Retina (tissue), 1 donor: ENCODE data around the gene PPP3R1.

ENCODE experiments used
- DNase-seq: peaks from one replicate; pipeline ENCODE4 v3.0.0-alpha.2; 2016

Gene PPP3R1

DNA sequence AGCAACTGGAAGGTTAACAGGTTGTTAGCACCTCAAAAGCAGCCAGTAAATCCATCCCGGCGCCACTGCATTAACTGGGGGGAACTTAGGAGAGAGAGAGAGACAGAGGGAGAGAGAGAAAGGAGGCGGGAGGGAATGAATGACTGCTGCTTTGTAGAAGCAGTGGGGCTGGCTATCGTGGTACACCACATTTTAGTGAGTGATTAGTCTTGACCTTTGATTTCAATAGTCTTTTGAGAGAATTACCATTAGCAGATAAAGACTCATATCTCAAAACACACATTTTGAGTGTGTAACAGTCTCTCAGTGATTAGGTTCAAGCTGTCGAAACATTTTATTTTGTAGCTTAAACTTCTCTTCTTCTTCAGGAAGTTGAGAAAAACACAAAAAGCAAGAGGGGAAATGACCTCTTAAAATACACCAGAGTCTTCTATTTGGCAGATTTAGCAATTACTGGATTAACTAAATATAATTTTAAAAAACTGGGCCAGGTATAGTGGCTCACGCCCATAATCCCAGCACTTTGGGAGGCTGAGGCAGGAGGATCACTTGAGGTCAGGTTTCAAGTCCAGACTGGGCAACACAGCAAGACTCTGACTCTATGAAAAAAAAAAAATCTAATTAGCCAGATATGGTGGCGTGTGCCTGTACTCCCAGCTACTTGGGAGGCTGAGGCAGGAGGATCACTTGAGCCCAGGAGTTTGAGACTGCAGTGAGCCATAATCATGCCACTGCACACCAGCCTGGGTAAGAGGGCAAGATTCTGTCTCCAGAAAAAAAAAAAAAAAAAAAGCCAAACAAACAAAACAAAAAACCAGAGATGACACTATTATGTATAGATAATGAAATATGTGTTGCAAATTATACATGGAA, 116.6 kb downstream of the PPP3R1 start:
- no peak for DNase-seq

DNA sequence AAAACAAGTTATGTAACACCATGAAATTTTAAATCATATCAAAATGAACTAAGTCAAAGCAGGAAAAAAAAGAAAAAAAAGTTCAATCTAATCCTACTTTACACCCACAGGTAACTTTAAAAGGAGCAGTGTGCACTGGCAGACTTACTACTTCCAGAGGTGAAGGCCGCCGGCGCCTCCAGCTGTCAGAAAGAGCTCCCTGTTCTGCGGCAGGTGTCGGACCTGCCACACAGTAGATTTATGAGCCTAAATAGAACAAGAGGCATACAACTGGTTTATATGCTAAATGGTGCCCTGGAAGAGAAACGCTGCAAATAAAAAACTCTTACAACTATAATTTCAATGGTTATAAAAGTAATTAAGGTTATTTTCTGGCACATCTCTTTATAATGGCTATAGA, 117.8 kb downstream of the PPP3R1 start:
- DNase-seq = no peak

DNA sequence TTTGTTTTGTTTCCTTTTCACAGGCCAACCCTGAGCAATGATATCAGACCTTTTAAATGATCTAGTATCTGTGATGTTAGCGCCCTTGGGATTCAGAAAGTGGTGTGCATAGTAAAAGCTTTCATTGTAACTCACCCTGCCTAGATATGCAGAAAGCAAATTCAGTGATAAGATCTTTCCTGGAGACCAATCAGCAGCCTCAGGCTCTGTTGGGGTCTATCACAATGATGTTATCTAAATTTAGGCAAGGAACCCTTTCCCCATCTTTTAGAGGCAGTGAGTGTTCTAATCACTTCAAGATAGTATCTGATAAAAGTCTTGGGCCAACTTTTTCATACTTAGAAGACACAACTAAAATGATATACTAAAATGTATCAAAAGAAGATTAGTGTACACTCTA, 118.2 kb downstream of the PPP3R1 start:
- DNase-seq = no peak
